GM21367 (cell line): ENCODE measurements around the gene KIF3B.
"Not testable (repeated sequence)": the region's sequence is repeated elsewhere in the genome, so short reads cannot be mapped to it uniquely, and the experiment has no call there.

Experiments
- ATAC-seq: cut with Tn5 transposase; IDR thresholded peaks from one replicate; pipeline ENCODE4 v1.9.1; 2021; ENCODE audit not compliant: unreplicated experiment

The KIF3B gene

GRCh38 chr20:32246208-32246607, 31.2 kb upstream of the KIF3B start:
- not testable (repeated sequence) for ATAC-seq

- no peak for ATAC-seq
These were observed 29.4 kb upstream of the KIF3B start for GRCh38 chr20:32248043-32248442.

GRCh38 chr20:32249030-32249738, 28.3 kb upstream of the KIF3B start:
- no peak for ATAC-seq

- no peak for ATAC-seq
These were observed 26.0 kb upstream of the KIF3B start for GRCh38 chr20:32251470-32251869.

- no peak for ATAC-seq
These were observed 25.3 kb upstream of the KIF3B start for GRCh38 chr20:32252189-32252588.

GRCh38 chr20:32260973-32261372, 16.5 kb upstream of the KIF3B start:
- ATAC-seq: not testable (repeated sequence)

- ATAC-seq: no peak
These were observed 15.8 kb upstream of the KIF3B start for GRCh38 chr20:32261644-32262043.

- ATAC-seq: no peak
These were observed 14.0 kb upstream of the KIF3B start for GRCh38 chr20:32263398-32263954.

GRCh38 chr20:32271620-32272019, 5.8 kb upstream of the KIF3B start:
- no peak for ATAC-seq

GRCh38 chr20:32274359-32274758, 3.1 kb upstream of the KIF3B start:
- ATAC-seq: no peak

GRCh38 chr20:32275163-32275562, 2.3 kb upstream of the KIF3B start:
- not testable (repeated sequence) for ATAC-seq

GRCh38 chr20:32278199-32278643, 770 bp downstream of the KIF3B start:
- ATAC-seq: peak; percentile 54

- ATAC-seq: no peak
These were observed 4.3 kb downstream of the KIF3B start for GRCh38 chr20:32281711-32282110.

- no peak for ATAC-seq
These were observed 5.0 kb downstream of the KIF3B start for GRCh38 chr20:32282461-32282860.

GRCh38 chr20:32285082-32285620, 7.7 kb downstream of the KIF3B start:
- ATAC-seq: no peak

GRCh38 chr20:32285621-32286371, 8.3 kb downstream of the KIF3B start:
- ATAC-seq: peak; percentile 59

- ATAC-seq: no peak
These were observed 9.8 kb downstream of the KIF3B start for GRCh38 chr20:32287231-32287638.

- ATAC-seq: no peak
These were observed 10.9 kb downstream of the KIF3B start for GRCh38 chr20:32288225-32288849.

GRCh38 chr20:32289299-32289660, 11.8 kb downstream of the KIF3B start:
- not testable (repeated sequence) for ATAC-seq

GRCh38 chr20:32289661-32290431, 12.4 kb downstream of the KIF3B start:
- ATAC-seq: no peak

- ATAC-seq: no peak
These were observed 13.7 kb downstream of the KIF3B start for GRCh38 chr20:32291166-32291565.
